HEK293T (cell line): Measurements from ENCODE around the gene CELF1.

Source experiments
- ARNT ChIP-seq: fragments of 450-650 bp; IDR thresholded peaks from 2 replicates; pipeline ENCODE4 v1.6.1; 2017; ENCODE audit warnings: mild to moderate bottlenecking
- BHLHE40 ChIP-seq: fragments of 450-650 bp; IDR thresholded peaks from 2 replicates; pipeline ENCODE4 v1.6.1; 2016; ENCODE audit warnings: mild to moderate bottlenecking, moderate library complexity, borderline replicate concordance
- ELF4 ChIP-seq: fragments of 450-650 bp; IDR thresholded peaks from 2 replicates; pipeline ENCODE4 v1.6.1; 2017; ENCODE audit warnings: antibody characterized with exemption
- FOXA1 ChIP-seq: fragments of 450-650 bp; IDR thresholded peaks from 2 replicates; pipeline ENCODE4 v1.6.1; 2016; ENCODE audit warnings: mild to moderate bottlenecking
- FOXK2 ChIP-seq: fragments of 450-650 bp; IDR thresholded peaks from 2 replicates; pipeline ENCODE4 v1.6.1; 2016; ENCODE audit warnings: mild to moderate bottlenecking
- FOXM1 ChIP-seq: fragments of 450-650 bp; IDR thresholded peaks from 2 replicates; pipeline ENCODE4 v1.6.1; 2017; ENCODE audit warnings: mild to moderate bottlenecking, borderline replicate concordance
- HDGF ChIP-seq: fragments of 450-650 bp; IDR thresholded peaks from 2 replicates; pipeline ENCODE4 v1.6.1; 2017; ENCODE audit warnings: antibody characterized with exemption, borderline replicate concordance
- L3MBTL2 ChIP-seq: fragments of 450-650 bp; conservative IDR thresholded peaks from 2 replicates; pipeline ENCODE4 v1.6.1; 2016; ENCODE audit warnings: mild to moderate bottlenecking
- NFRKB ChIP-seq: fragments of 450-650 bp; IDR thresholded peaks from 2 replicates; pipeline ENCODE4 v1.6.1; 2016; ENCODE audit warnings: mild to moderate bottlenecking, moderate library complexity
- PKNOX1 ChIP-seq: fragments of 450-650 bp; IDR thresholded peaks from 2 replicates; pipeline ENCODE4 v1.6.1; 2016
- SP1 ChIP-seq: fragments of 450-650 bp; IDR thresholded peaks from 2 replicates; pipeline ENCODE4 v1.6.1; 2017
- SUZ12 ChIP-seq: fragments of 450-650 bp; IDR thresholded peaks from 2 replicates; pipeline ENCODE4 v1.6.1; 2016; ENCODE audit warnings: mild to moderate bottlenecking
- TARDBP ChIP-seq: fragments of 450-650 bp; IDR thresholded peaks from 2 replicates; pipeline ENCODE4 v1.6.1; 2016
- ZNF384 ChIP-seq: fragments of 450-650 bp; IDR thresholded peaks from 2 replicates; pipeline ENCODE4 v1.6.1; 2016

DNA sequence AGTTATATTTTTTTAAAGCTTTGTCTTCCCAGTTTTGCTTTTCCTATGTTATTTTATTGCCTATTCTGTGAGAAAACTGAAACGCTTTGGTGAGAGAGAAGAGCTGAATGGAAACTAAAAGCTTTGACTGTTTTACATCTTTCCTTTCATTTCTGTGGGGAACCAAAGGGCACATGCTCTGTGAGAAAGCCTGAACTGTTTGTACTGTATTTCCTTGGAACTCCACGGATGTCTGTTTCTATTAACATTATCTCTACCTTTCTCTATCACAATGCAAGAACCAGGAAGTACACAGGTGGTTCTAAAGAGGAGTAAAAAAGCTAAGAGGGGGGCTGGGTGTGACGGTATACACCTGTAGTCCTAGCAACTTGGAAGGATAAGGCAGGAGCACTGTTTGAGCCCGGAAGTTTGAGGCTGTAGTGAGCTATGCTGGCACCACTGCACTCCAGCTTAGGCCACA, 43.8 kb downstream of the CELF1 start:
- no peak for TF ChIP-seq SUZ12
- no peak for TF ChIP-seq PKNOX1
- TF ChIP-seq BHLHE40 = no peak
- TF ChIP-seq FOXA1 = no peak
- no peak for TF ChIP-seq HDGF
- no peak for TF ChIP-seq TARDBP
- no peak for TF ChIP-seq ARNT
- TF ChIP-seq ELF4 = no peak
- no peak for TF ChIP-seq SP1
- no peak for TF ChIP-seq FOXM1
- TF ChIP-seq ZNF384 = no peak
- TF ChIP-seq FOXK2 = no peak
- no peak for TF ChIP-seq NFRKB
- TF ChIP-seq L3MBTL2 = no peak
